Lung (tissue), 12 donors: ENCODE measurements around the gene MGAM2. TPM values are rescaled to one million over a fixed set of nuclear protein-coding genes. Genes with fewer than 3 reads are reported as not detected.
A peak's percentile ranks its signal among the peaks of the same experiment; 100 is the strongest.

Experiments used
- ATAC-seq: fragments of 200-7000 bp; cut with Tn5 transposase; one replicate; pipeline ENCODE4 v1.9.1; 2020; ENCODE audit warnings: moderate number of reproducible peaks; ENCODE audit not compliant: insufficient read depth, low FRiP score
- DNase-seq, 3 donors: peaks; one replicate each; pipeline ENCODE4 v3.0.0-alpha.2; 2013 to 2017
- H3K27ac ChIP-seq, 2 donors: one replicate each; pipeline ENCODE4 v1.5.1; 2013; ENCODE audit warnings: mild to moderate bottlenecking in 2 of 2, moderate library complexity in 2 of 2, control low read depth in 1 of 2, inconsistent platforms in 1 of 2, low read depth in 1 of 2, low read length in 1 of 2
- H3K27me3 ChIP-seq, 3 donors: one replicate each; pipeline ENCODE4 v1.5.1; 2013; ENCODE audit warnings: low read length in 2 of 3; ENCODE audit not compliant: control insufficient read depth in 3 of 3, insufficient read depth in 3 of 3
- H3K36me3 ChIP-seq, 4 donors: one replicate each; pipeline ENCODE4 v1.5.1; 2013; ENCODE audit warnings: low read length in 4 of 4, mild to moderate bottlenecking in 1 of 4, moderate library complexity in 1 of 4; ENCODE audit not compliant: control insufficient read depth in 4 of 4, insufficient read depth in 4 of 4
- H3K4me1 ChIP-seq, 5 donors: one replicate each; pipeline ENCODE4 v1.5.1; 2013; ENCODE audit warnings: low read length in 5 of 5, mild to moderate bottlenecking in 2 of 5, moderate library complexity in 1 of 5; ENCODE audit not compliant: control insufficient read depth in 5 of 5, insufficient read depth in 5 of 5
- H3K4me3 ChIP-seq: one replicate; pipeline ENCODE4 v1.5.1; 2013; ENCODE audit warnings: mild to moderate bottlenecking, control low read depth, moderate library complexity
- H3K9ac ChIP-seq, 2 donors: one replicate each; pipeline ENCODE4 v1.5.1; 2013; ENCODE audit warnings: low read length in 2 of 2, control low read depth in 1 of 2; ENCODE audit not compliant: insufficient read depth in 1 of 2
- H3K9me3 ChIP-seq, 4 donors: one replicate each; pipeline ENCODE4 v1.5.1; 2013; ENCODE audit warnings: low read length in 3 of 4, mild to moderate bottlenecking in 1 of 4, moderate library complexity in 1 of 4; ENCODE audit not compliant: control insufficient read depth in 4 of 4, insufficient read depth in 3 of 4
- WGBS, 2 donors: extraction: QIAGEN DNeasy Blood & Tissue Kit; methylation state at CpG; one replicate each; pipeline ENCODE4 v1.1.7; 2013; 5-methylcytosine and 5-hydroxymethylcytosine counted together
- polyA plus RNA-seq, 2 donors: library from polyadenylated mRNA; stranded (reverse); fragments of 200-250 nt; gene quantifications; one replicate each; pipeline ENCODE4 v1.2.1, GENCODE V29; 2013
- total RNA-seq, 2 donors: library from RNA; depleted of rRNA in 1 of 2; stranded (reverse); fragments of >200 nt in 1 of 2; gene quantifications; one replicate each; pipeline ENCODE4 v1.2.1, GENCODE V29; 2014 to 2021
- TF ChIP-seq, protein P1 (sequence below): IDR thresholded peaks from 2 replicates; pipeline ENCODE4 v1.5.1; 2012; ENCODE audit warnings: mild to moderate bottlenecking; ENCODE audit errors: control extremely low read depth, extremely low read depth
- donor health status: control.
- donor health status: control.
- donor health status: Bipolar disorder and iron deficiency.
- donor health status: healthy.
- donor health status: DM: yes; HTN: yes; CAD: no.

MGAM2 gene
- total and polyA plus RNA-seq, 4 donors, result 0.20 to 0.93 (median 0.52) TPM; not detected in 1

DNA sequence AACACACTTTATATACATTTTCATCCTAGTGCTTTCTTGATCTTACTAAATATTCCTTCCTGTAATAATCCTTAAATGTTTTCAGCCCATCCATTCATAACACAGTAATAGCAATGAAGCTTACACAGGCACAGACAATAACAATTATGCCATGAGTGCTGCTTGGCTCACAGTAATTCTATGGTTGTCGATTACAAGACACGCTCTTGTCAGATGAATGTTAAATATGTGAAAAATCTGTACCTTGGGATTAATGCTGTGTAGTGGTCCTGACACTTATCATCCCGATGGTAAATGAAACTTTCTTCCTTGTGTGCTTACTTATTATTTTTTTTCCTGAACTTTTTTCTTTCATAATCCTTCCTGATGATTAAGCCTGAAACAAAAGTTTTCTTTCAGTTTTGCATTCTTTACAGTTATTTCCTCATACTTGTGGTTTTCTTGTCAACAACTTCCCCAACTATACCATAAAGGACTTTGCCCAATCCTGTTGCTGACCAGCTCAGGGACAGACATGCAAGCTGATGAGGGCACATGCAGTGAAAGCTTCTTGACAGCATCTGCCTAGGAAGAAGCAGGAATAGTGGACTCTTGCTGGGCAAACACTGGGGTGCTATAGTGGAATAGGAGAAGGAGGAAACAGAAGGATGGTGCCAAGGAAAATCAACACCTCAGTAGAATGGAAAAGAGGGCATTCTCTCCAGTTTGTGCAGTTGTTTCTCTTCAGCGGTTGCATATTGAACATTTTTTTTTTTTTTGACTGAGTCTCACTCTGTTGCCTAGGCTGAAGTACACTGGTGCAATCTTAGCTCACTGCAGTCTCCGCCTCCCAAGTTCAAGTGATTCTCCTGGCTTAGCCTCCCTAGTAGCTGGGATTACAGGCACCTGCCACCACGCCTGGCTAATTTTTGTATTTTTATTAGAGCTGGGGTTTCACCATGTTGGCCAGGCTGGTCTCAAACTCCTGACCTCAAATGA, 6.7 kb upstream of the MGAM2 start:
- H3K27me3 ChIP-seq, result peaks cover 0 to 2% (median 0%) of the 10 kb centered on the region in 3 donors
- ATAC-seq, result peak; percentile 69

DNA sequence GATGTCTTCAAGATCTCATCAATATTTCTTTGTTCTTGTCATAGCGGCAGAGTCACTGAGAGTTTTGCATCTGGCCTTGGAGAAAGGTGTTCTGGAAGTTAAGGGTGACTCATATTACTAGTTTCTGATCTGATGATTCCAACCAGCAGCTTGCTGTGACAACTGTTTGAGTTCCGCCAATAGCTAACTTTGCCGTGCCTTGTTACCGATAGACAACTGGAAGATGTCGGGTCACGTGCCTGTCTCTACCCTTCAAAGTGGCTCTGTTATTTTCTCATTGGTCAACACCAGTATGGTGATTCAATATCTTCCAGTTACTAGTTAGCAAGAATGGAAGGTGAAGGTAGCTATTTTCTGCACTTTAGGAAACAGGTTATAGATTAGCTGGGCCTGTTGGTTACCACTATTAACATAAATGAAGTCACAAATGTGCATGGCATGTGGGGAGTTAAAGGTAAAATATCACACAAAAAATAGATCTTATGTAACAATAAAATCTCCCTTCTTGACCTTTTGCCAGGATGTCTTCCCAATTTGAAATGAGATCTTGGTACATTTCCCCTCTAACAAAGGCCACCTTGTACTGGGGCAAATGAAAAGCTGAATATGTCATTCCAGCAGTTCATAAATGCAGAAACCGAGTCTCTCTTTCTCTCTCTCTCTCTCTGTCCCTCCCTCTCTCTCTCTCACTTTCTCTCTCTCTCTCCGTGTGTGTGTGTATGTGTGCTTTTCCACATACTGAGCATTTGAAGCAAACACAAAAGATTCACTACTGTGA, 2.6 kb upstream of the MGAM2 start:
- ATAC-seq, result no peak
- no peak overlapping the region for H3K4me3 ChIP-seq
- H3K9me3 ChIP-seq, result peaks cover 0 to 1% (median 0%) of the 10 kb centered on the region in 4 donors
- DNase-seq, result no peak
- TF ChIP-seq, protein P1, sequence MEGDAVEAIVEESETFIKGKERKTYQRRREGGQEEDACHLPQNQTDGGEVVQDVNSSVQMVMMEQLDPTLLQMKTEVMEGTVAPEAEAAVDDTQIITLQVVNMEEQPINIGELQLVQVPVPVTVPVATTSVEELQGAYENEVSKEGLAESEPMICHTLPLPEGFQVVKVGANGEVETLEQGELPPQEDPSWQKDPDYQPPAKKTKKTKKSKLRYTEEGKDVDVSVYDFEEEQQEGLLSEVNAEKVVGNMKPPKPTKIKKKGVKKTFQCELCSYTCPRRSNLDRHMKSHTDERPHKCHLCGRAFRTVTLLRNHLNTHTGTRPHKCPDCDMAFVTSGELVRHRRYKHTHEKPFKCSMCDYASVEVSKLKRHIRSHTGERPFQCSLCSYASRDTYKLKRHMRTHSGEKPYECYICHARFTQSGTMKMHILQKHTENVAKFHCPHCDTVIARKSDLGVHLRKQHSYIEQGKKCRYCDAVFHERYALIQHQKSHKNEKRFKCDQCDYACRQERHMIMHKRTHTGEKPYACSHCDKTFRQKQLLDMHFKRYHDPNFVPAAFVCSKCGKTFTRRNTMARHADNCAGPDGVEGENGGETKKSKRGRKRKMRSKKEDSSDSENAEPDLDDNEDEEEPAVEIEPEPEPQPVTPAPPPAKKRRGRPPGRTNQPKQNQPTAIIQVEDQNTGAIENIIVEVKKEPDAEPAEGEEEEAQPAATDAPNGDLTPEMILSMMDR, result no peak
- H3K36me3 ChIP-seq, result no peaks in the 10 kb centered on the region
- WGBS, 2 donors, result 77 to 82% methylated on average over 8 of the region's 8 CpGs
- H3K27me3 ChIP-seq, result peaks cover 0 to 10% (median 0%) of the 10 kb centered on the region in 3 donors
- H3K4me1 ChIP-seq, result no peaks in the 10 kb centered on the region
- no peak overlapping the region for H3K27ac ChIP-seq
- H3K9ac ChIP-seq, result no peak overlapping the region

More for the DNA sequence above, 6.7 kb upstream of the MGAM2 start:
- Histone ChIP-seq H3K9ac (no peak overlapping the region), H3K4me1 (no peaks in the 10 kb centered on the region), H3K27ac (no peak overlapping the region), H3K9me3 (peaks cover 0 to 2% (median 0%) of the 10 kb centered on the region in 4 donors), H3K36me3 (no peaks in the 10 kb centered on the region), H3K4me3 (no peak overlapping the region)
- TF ChIP-seq, protein P1, result no peak
- peak in 2 of 3 donors; percentile 4 to 32 for DNase-seq
- 42 to 55% methylated on average over 6 of the region's 6 CpGs for WGBS, 2 donors

DNA sequence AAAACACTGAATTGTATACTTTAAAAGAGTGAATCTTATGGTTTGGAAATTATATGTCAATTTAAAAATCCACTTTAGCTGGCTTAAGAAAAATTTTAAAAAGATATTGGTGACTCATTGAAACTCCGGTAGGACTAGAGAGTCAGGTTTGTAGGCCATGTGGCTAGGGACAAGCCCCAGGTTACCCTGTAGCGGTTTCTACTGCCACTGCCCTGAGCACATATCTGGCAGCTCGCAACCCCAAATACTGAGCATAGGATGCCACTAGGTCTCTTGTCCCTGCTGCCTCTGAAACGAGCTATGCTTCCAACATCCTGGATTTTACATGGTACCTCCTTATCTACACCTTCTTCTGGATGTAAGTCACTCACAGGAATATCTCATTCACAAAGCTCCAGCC, 1.4 kb upstream of the MGAM2 start:
- Histone ChIP-seq H3K9ac (no peak overlapping the region), H3K9me3 (peaks cover 0 to 1% (median 0%) of the 10 kb centered on the region in 4 donors), H3K4me3 (no peak overlapping the region), H3K27me3 (peaks cover 0 to 10% (median 0%) of the 10 kb centered on the region in 3 donors), H3K27ac (no peak overlapping the region), H3K4me1 (no peaks in the 10 kb centered on the region), H3K36me3 (no peaks in the 10 kb centered on the region)
- WGBS, 2 donors, result 80 to 89% methylated on average over 4 of the region's 4 CpGs
- no peak for DNase-seq
- TF ChIP-seq, protein P1, result no peak
- ATAC-seq, result no peak
